ENCODE measurements around the gene INPP5E.

Gene INPP5E

DNA sequence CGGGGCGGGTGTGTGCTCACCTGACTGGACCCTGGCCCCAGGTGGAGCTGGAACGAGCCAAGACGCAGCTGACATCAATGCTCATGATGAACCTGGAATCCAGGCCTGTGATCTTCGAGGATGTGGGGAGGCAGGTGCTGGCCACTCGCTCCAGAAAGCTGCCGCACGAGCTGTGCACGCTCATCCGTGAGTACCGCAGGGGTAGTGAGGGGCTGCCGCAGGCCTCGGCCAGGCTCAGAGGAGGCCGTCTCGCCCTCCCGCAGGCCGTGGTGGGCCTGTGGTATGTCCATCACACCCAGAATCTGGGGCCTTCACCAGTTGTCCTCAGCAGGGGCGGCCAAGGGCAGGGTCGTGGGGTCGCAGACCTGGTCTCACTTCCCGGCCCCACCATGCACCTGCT lies 17.9 kb downstream of the INPP5E start:
- H3K27me3 ChIP-seq (ENCODE audit: insufficient read depth, low read length): no peaks in the 10 kb centered on the region
- H3K18ac ChIP-seq (ENCODE audit: low read length): no peak overlapping the region
- WGBS (ENCODE audit: extremely low coverage, insufficient coverage, insufficient read length): no CpG with 5 or more reads among the region's 21 CpGs
- no peak overlapping the region for H3K4ac ChIP-seq (ENCODE audit: low read depth, low read length)
- H4K8ac ChIP-seq (ENCODE audit: low read depth, low read length): no peak overlapping the region
- H3K23ac ChIP-seq (ENCODE audit: low read length): no peak overlapping the region
- no peak overlapping the region for H3K4me3 ChIP-seq (ENCODE audit: low read depth, low read length)
- H3K79me1 ChIP-seq (ENCODE audit: low read length): no peaks in the 10 kb centered on the region
- no peak overlapping the region for H3K9ac ChIP-seq (ENCODE audit: low read length)
- H3K36me3 ChIP-seq (ENCODE audit: control insufficient read depth in 1 of 2, insufficient read depth in 2 of 2, low read length in 2 of 2): peaks cover 71 to 73% of the 10 kb centered on the region in 2 experiments
- H3K4me2 ChIP-seq (ENCODE audit: low read length): no peak overlapping the region
- H2AFZ ChIP-seq (ENCODE audit: insufficient read depth, low read length, poor library complexity): no peak overlapping the region
- no peak overlapping the region for H2BK12ac ChIP-seq (ENCODE audit: low read length)
- no peak overlapping the region for H2BK120ac ChIP-seq (ENCODE audit: insufficient read depth, low read length, poor library complexity)
- no peak overlapping the region for H2AK5ac ChIP-seq (ENCODE audit: low read length)
- peaks cover 0 to 2% of the 10 kb centered on the region in 2 experiments for H3K4me1 ChIP-seq (ENCODE audit: control insufficient read depth in 1 of 2, insufficient read depth in 2 of 2, low read length in 2 of 2)
- H4K91ac ChIP-seq (ENCODE audit: low read depth, low read length): no peak overlapping the region
- no peak overlapping the region for H2BK5ac ChIP-seq (ENCODE audit: low read depth, low read length, poor library complexity)
- H3K14ac ChIP-seq (ENCODE audit: low read length): no peak overlapping the region
- H3K27ac ChIP-seq (ENCODE audit: low read depth, low read length): no peak overlapping the region
- no peak for DNase-seq
- no peaks in the 10 kb centered on the region for H3K79me2 ChIP-seq (ENCODE audit: control insufficient read depth, insufficient read depth, low read length, poor library complexity)
- H3K9me3 ChIP-seq (ENCODE audit: insufficient read depth, low read depth, low read length): peaks cover 4% of the 10 kb centered on the region
- no peak overlapping the region for H4K12ac ChIP-seq (ENCODE audit: low read depth, low read length)

DNA sequence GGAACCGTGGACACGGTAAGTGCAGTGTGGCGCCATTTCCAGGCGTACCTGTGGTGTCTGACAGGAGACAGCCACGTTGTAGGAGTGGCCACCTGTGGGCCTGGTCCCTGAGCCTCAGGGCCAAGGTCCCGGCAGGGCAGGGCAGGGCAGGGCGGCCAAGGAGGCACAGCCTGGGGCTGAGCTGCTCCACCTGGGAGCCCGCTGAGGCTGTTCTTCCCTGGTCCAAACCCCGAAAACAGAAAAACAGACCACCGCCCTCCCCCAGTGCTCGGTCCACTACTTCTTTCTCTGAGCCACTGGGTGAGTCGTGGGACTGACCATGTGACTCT lies 20.6 kb downstream of the INPP5E start:
- H3K27me3 ChIP-seq (ENCODE audit: insufficient read depth, low read length): no peaks in the 10 kb centered on the region
- H3K23ac ChIP-seq (ENCODE audit: low read length): no peak overlapping the region
- H3K14ac ChIP-seq (ENCODE audit: low read length): no peak overlapping the region
- WGBS (ENCODE audit: extremely low coverage, insufficient coverage, insufficient read length): no CpG with 5 or more reads among the region's 12 CpGs
- no peak overlapping the region for H3K4ac ChIP-seq (ENCODE audit: low read depth, low read length)
- no peak overlapping the region for H2BK120ac ChIP-seq (ENCODE audit: insufficient read depth, low read length, poor library complexity)
- no peak overlapping the region for H2AFZ ChIP-seq (ENCODE audit: insufficient read depth, low read length, poor library complexity)
- no peak for DNase-seq
- H2BK12ac ChIP-seq (ENCODE audit: low read length): no peak overlapping the region
- no peak overlapping the region for H4K8ac ChIP-seq (ENCODE audit: low read depth, low read length)
- H3K27ac ChIP-seq (ENCODE audit: low read depth, low read length): no peak overlapping the region
- H3K79me2 ChIP-seq (ENCODE audit: control insufficient read depth, insufficient read depth, low read length, poor library complexity): no peaks in the 10 kb centered on the region
- no peak overlapping the region for H4K12ac ChIP-seq (ENCODE audit: low read depth, low read length)
- H2BK5ac ChIP-seq (ENCODE audit: low read depth, low read length, poor library complexity): no peak overlapping the region
- H3K79me1 ChIP-seq (ENCODE audit: low read length): no peaks in the 10 kb centered on the region
- no peak overlapping the region for H3K9ac ChIP-seq (ENCODE audit: low read length)
- H2AK5ac ChIP-seq (ENCODE audit: low read length): no peak overlapping the region
- H3K4me3 ChIP-seq (ENCODE audit: low read depth, low read length): no peak overlapping the region
- peaks cover 78 to 85% of the 10 kb centered on the region in 2 experiments for H3K36me3 ChIP-seq (ENCODE audit: control insufficient read depth in 1 of 2, insufficient read depth in 2 of 2, low read length in 2 of 2)
- no peak overlapping the region for H3K18ac ChIP-seq (ENCODE audit: low read length)
- H3K9me3 ChIP-seq (ENCODE audit: insufficient read depth, low read depth, low read length): peaks cover 4% of the 10 kb centered on the region
- no peak overlapping the region for H3K4me2 ChIP-seq (ENCODE audit: low read length)
- peaks cover 0 to 2% of the 10 kb centered on the region in 2 experiments for H3K4me1 ChIP-seq (ENCODE audit: control insufficient read depth in 1 of 2, insufficient read depth in 2 of 2, low read length in 2 of 2)
- no peak overlapping the region for H4K91ac ChIP-seq (ENCODE audit: low read depth, low read length)

DNA sequence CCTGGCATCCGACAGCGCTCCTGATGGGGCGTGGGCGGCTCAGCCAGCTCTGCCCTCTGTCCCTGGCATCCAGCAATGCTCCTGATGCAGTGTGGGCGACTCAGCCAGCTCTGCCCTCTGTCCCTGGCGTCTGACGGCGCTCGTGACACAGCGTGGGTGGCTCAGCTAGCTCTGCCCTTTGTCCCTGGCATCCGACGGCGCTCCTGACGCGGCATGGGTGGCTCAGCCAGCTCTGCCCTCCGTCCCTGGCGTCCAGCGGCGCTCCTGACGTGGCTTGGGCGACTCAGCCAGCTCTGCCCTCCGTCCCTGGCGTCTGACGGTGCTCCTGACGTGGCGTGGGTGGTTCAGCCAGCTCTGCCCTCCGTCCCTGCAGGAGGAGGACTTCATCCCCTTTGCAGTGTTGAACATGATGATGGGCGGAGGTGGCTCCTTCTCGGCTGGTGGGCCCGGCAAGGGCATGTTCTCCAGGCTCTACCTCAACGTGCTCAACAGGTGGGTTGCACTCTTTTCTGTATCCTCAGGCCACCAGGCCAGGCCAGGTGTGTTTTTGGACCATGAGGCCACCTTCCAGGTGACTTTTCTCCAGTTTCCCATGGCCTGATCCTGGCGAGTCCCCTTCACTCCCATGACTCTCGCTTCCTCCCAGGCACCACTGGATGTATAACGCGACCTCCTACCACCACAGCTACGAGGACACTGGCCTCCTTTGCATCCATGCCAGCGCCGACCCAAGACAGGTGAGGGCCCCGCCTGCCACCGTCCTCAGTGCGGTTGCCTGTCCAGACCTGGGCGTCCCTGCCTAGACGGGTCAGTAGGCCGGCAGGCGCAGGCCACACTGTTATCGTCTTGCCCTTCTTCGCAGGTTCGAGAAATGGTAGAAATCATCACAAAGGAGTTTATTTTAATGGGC lies 21.2 kb downstream of the INPP5E start:
- no peak overlapping the region for H4K8ac ChIP-seq (ENCODE audit: low read depth, low read length)
- H2BK12ac ChIP-seq (ENCODE audit: low read length): no peak overlapping the region
- DNase-seq: no peak
- H2AK5ac ChIP-seq (ENCODE audit: low read length): no peak overlapping the region
- H3K9me3 ChIP-seq (ENCODE audit: insufficient read depth, low read depth, low read length): peaks cover 2% of the 10 kb centered on the region
- no peaks in the 10 kb centered on the region for H3K27me3 ChIP-seq (ENCODE audit: insufficient read depth, low read length)
- H3K4me2 ChIP-seq (ENCODE audit: low read length): no peak overlapping the region
- no peak overlapping the region for H3K9ac ChIP-seq (ENCODE audit: low read length)
- no peak overlapping the region for H3K23ac ChIP-seq (ENCODE audit: low read length)
- H4K91ac ChIP-seq (ENCODE audit: low read depth, low read length): no peak overlapping the region
- H3K79me2 ChIP-seq (ENCODE audit: control insufficient read depth, insufficient read depth, low read length, poor library complexity): no peaks in the 10 kb centered on the region
- no peak overlapping the region for H3K18ac ChIP-seq (ENCODE audit: low read length)
- no peak overlapping the region for H3K14ac ChIP-seq (ENCODE audit: low read length)
- H2AFZ ChIP-seq (ENCODE audit: insufficient read depth, low read length, poor library complexity): no peak overlapping the region
- H2BK5ac ChIP-seq (ENCODE audit: low read depth, low read length, poor library complexity): no peak overlapping the region
- no peak overlapping the region for H2BK120ac ChIP-seq (ENCODE audit: insufficient read depth, low read length, poor library complexity)
- no peak overlapping the region for H3K27ac ChIP-seq (ENCODE audit: low read depth, low read length)
- no peak overlapping the region for H4K12ac ChIP-seq (ENCODE audit: low read depth, low read length)
- WGBS (ENCODE audit: extremely low coverage, insufficient coverage, insufficient read length): no CpG with 5 or more reads among the region's 48 CpGs
- H3K4ac ChIP-seq (ENCODE audit: low read depth, low read length): no peak overlapping the region
- peaks cover 79 to 85% of the 10 kb centered on the region in 2 experiments for H3K36me3 ChIP-seq (ENCODE audit: control insufficient read depth in 1 of 2, insufficient read depth in 2 of 2, low read length in 2 of 2)
- H3K4me1 ChIP-seq (ENCODE audit: control insufficient read depth in 1 of 2, insufficient read depth in 2 of 2, low read length in 2 of 2): peaks cover 0 to 2% of the 10 kb centered on the region in 2 experiments
- H3K4me3 ChIP-seq (ENCODE audit: low read depth, low read length): peak overlapping the region; percentile 0
- H3K79me1 ChIP-seq (ENCODE audit: low read length): no peaks in the 10 kb centered on the region

DNA sequence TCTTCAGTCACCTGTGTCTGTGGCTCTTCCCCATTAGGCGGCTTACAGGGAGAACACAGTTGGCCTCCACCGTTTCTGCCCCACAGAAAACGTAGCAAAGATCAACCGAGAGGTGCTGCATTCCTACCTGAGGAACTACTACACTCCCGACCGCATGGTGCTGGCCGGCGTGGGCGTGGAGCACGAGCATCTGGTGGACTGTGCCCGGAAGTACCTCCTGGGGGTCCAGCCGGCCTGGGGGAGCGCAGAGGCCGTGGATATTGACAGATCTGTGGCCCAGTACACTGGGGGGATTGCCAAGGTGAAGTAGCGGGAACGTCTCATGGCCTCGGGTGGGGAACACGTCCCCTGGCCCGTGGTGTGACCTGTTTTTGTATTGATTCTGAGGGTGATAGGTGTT lies 22.7 kb downstream of the INPP5E start:
- Histone ChIP-seq H3K27me3 (ENCODE audit: insufficient read depth, low read length) (no peaks in the 10 kb centered on the region), H4K8ac (ENCODE audit: low read depth, low read length) (no peak overlapping the region), H3K36me3 (ENCODE audit: control insufficient read depth in 1 of 2, insufficient read depth in 2 of 2, low read length in 2 of 2) (peaks cover 70 to 79% of the 10 kb centered on the region in 2 experiments), H3K27ac (ENCODE audit: low read depth, low read length) (no peak overlapping the region), H3K79me2 (ENCODE audit: control insufficient read depth, insufficient read depth, low read length, poor library complexity) (no peaks in the 10 kb centered on the region), H3K4me3 (ENCODE audit: low read depth, low read length) (no peak overlapping the region), H4K12ac (ENCODE audit: low read depth, low read length) (no peak overlapping the region), H4K91ac (ENCODE audit: low read depth, low read length) (no peak overlapping the region), H3K9me3 (ENCODE audit: insufficient read depth, low read depth, low read length) (peaks cover 2% of the 10 kb centered on the region), H3K4ac (ENCODE audit: low read depth, low read length) (no peak overlapping the region), H2BK5ac (ENCODE audit: low read depth, low read length, poor library complexity) (no peak overlapping the region), H3K18ac (ENCODE audit: low read length) (no peak overlapping the region), H3K9ac (ENCODE audit: low read length) (no peak overlapping the region), H2AFZ (ENCODE audit: insufficient read depth, low read length, poor library complexity) (no peak overlapping the region), H3K23ac (ENCODE audit: low read length) (no peak overlapping the region), H2BK12ac (ENCODE audit: low read length) (no peak overlapping the region), H3K4me1 (ENCODE audit: control insufficient read depth in 1 of 2, insufficient read depth in 2 of 2, low read length in 2 of 2) (no peaks in the 10 kb centered on the region), H2AK5ac (ENCODE audit: low read length) (no peak overlapping the region), H3K4me2 (ENCODE audit: low read length) (no peak overlapping the region), H3K14ac (ENCODE audit: low read length) (no peak overlapping the region), H2BK120ac (ENCODE audit: insufficient read depth, low read length, poor library complexity) (no peak overlapping the region), H3K79me1 (ENCODE audit: low read length) (no peaks in the 10 kb centered on the region)
- WGBS (ENCODE audit: extremely low coverage, insufficient coverage, insufficient read length): no CpG with 5 or more reads among the region's 19 CpGs
- DNase-seq: no peak
